Sigmoid colon (tissue), 7 donors: ENCODE data around the gene STRBP. TPM values are rescaled to one million over a fixed set of nuclear protein-coding genes. Genes with fewer than 3 reads are reported as not detected.

Experiments
- DNase-seq: peaks from one replicate; pipeline ENCODE4 v3.0.0-alpha.2; 2019
- H3K27ac ChIP-seq, 4 donors: fragments of 200-600 bp; sonication (generic); one replicate each; pipeline ENCODE4 v1.5.1; 2016 to 2019; ENCODE audit warnings: mild to moderate bottlenecking in 1 of 4
- H3K27me3 ChIP-seq, 3 donors: fragments of 200-600 bp; sonication (generic); one replicate each; pipeline ENCODE4 v1.5.1; 2019; ENCODE audit warnings: mild to moderate bottlenecking in 1 of 3
- H3K36me3 ChIP-seq, 4 donors: fragments of 200-600 bp; sonication (generic); one replicate each; pipeline ENCODE4 v1.5.1; 2016 to 2019
- H3K4me1 ChIP-seq, 4 donors: fragments of 200-600 bp; sonication (generic); one replicate each; pipeline ENCODE4 v1.5.1; 2017 to 2019
- H3K4me3 ChIP-seq, 4 donors: fragments of 200-600 bp; sonication (generic); one replicate each; pipeline ENCODE4 v1.5.1; 2017 to 2019; ENCODE audit warnings: mild to moderate bottlenecking in 2 of 4, moderate library complexity in 1 of 4
- H3K9me3 ChIP-seq, 4 donors: fragments of 200-600 bp in 3 of 4; sonication (generic) in 3 of 4; one replicate each; pipeline versions ENCODE4 v1.5.1 to v1.6.1; 2013 to 2019
- CTCF ChIP-seq, 4 experiments: fragments of 450-650 bp in 3 of 4; fragments of 200-600 bp in 1 of 4; IDR thresholded peaks; one replicate each; pipeline ENCODE4 v1.5.1; 2016 to 2019; ENCODE audit warnings: antibody characterized with exemption in 4 of 4, mild to moderate bottlenecking in 3 of 4, moderate library complexity in 2 of 4
- EP300 ChIP-seq, 4 donors: sonication (generic); formaldehyde crosslinking; IDR thresholded peaks; one replicate each; pipeline ENCODE4 v1.6.1; 2017; ENCODE audit warnings: antibody characterized with exemption in 4 of 4
- POLR2A ChIP-seq, 2 donors: fragments of 450-650 bp; IDR thresholded peaks; one replicate each; pipeline ENCODE4 v1.6.1; 2016; ENCODE audit warnings: antibody characterized with exemption in 2 of 2, mild to moderate bottlenecking in 2 of 2, moderate library complexity in 2 of 2
- POLR2AphosphoS5 ChIP-seq, 4 donors: sonication (generic); formaldehyde crosslinking; IDR thresholded peaks; one replicate each; pipeline ENCODE4 v1.6.1; 2017; ENCODE audit warnings: antibody characterized with exemption in 4 of 4
- WGBS, 2 donors: extraction: QIAGEN DNeasy Blood & Tissue Kit; methylation state at CpG; one replicate each; pipeline ENCODE4 v1.1.7; 2013; 5-methylcytosine and 5-hydroxymethylcytosine counted together
- intact Hi-C: fragments of 100-400 bp; cut with DNase I; formaldehyde crosslinking; loops from one replicate; pipeline ENCODE4 v1.15.1; 2023
- polyA plus RNA-seq, 3 donors: library from polyadenylated mRNA; stranded (reverse); fragments of 200-250 nt; gene quantifications; one replicate each; pipeline ENCODE4 v1.2.3, GENCODE V29; 2013
- total RNA-seq, 4 donors: library from RNA; depleted of rRNA; stranded (reverse); fragments of >200 nt; gene quantifications; one replicate each; pipeline ENCODE4 v1.1.0, GENCODE V29; 2016
- donor health status: healthy with polysubstance abuse.
- donor health status: Bipolar disorder and iron deficiency.
- donor health status: healthy.

Gene STRBP
- total and polyA plus RNA-seq, 7 donors = 13.3 to 32.2 (median 18.0) TPM

- Histone ChIP-seq H3K36me3 (peaks cover 0 to 37% (median 0%) of the 10 kb centered on the region in 4 donors), H3K4me3 (no peak overlapping the region), H3K27ac (no peak overlapping the region), H3K27me3 (no peaks in the 10 kb centered on the region), H3K9me3 (no peaks in the 10 kb centered on the region), H3K4me1 (no peaks in the 10 kb centered on the region)
- WGBS, 2 donors = 96 to 98% methylated on average over 4 of the region's 4 CpGs
- DNase-seq = no peak
- intact Hi-C loops = no loop called here
- no peak for TF ChIP-seq CTCF (IDR thresholded peaks at IDR 0.05)
- TF ChIP-seq POLR2AphosphoS5 (IDR thresholded peaks at IDR 0.05) = no peak
- TF ChIP-seq POLR2A (IDR thresholded peaks at IDR 0.05) = no peak
- no peak for TF ChIP-seq EP300 (IDR thresholded peaks at IDR 0.05)
Observed at GRCh38 chr9:123128591-123128990, 139.8 kb downstream of the STRBP start.

- H3K27ac ChIP-seq = no peak overlapping the region
- no peak for DNase-seq
- no peak overlapping the region for H3K4me3 ChIP-seq
- 83 to 95% methylated on average over 3 of the region's 3 CpGs for WGBS, 2 donors
- H3K4me1 ChIP-seq = no peaks in the 10 kb centered on the region
- peaks cover 0 to 35% (median 0%) of the 10 kb centered on the region in 4 donors for H3K36me3 ChIP-seq
- no peak for TF ChIP-seq CTCF (IDR thresholded peaks at IDR 0.05)
- no peak for TF ChIP-seq POLR2AphosphoS5 (IDR thresholded peaks at IDR 0.05)
- no peak for TF ChIP-seq POLR2A (IDR thresholded peaks at IDR 0.05)
- no peak for TF ChIP-seq EP300 (IDR thresholded peaks at IDR 0.05)
- no peaks in the 10 kb centered on the region for H3K9me3 ChIP-seq
- H3K27me3 ChIP-seq = no peaks in the 10 kb centered on the region
- intact Hi-C loops = no loop called here
Observed at GRCh38 chr9:123127512-123128075, 140.8 kb downstream of the STRBP start.

- TF ChIP-seq POLR2AphosphoS5 (IDR thresholded peaks at IDR 0.05) (no peak), CTCF (IDR thresholded peaks at IDR 0.05) (no peak), EP300 (IDR thresholded peaks at IDR 0.05) (no peak), POLR2A (IDR thresholded peaks at IDR 0.05) (no peak)
- DNase-seq = no peak
- H3K9me3 ChIP-seq = no peaks in the 10 kb centered on the region
- no peaks in the 10 kb centered on the region for H3K27me3 ChIP-seq
- H3K4me3 ChIP-seq = no peak overlapping the region
- peaks cover 0 to 47% (median 35%) of the 10 kb centered on the region in 4 donors for H3K4me1 ChIP-seq
- intact Hi-C loops = no loop called here
- H3K36me3 ChIP-seq = no peaks in the 10 kb centered on the region
- H3K27ac ChIP-seq = peak overlapping the region in 2 of 4 donors; percentile 61 to 63
- WGBS, 2 donors = 25 to 67% methylated on average over 3 of the region's 3 CpGs
Observed at GRCh38 chr9:123121457-123121856, 146.9 kb downstream of the STRBP start.

- no peaks in the 10 kb centered on the region for H3K9me3 ChIP-seq
- no peak overlapping the region for H3K4me3 ChIP-seq
- no peak for TF ChIP-seq CTCF (IDR thresholded peaks at IDR 0.05)
- no peak for DNase-seq
- H3K36me3 ChIP-seq = no peaks in the 10 kb centered on the region
- intact Hi-C loops = no loop called here
- H3K4me1 ChIP-seq = peaks cover 0 to 47% (median 37%) of the 10 kb centered on the region in 4 donors
- peak overlapping the region; percentile 23 to 66 (median 62) for H3K27ac ChIP-seq
- 64 to 79% methylated on average over 1 of the region's 1 CpG for WGBS, 2 donors
- H3K27me3 ChIP-seq = no peaks in the 10 kb centered on the region
Observed at GRCh38 chr9:123120953-123121352, 147.4 kb downstream of the STRBP start.

GRCh38 chr9:123120131-123120530 lies 148.3 kb downstream of the STRBP start:
- no peaks in the 10 kb centered on the region for H3K27me3 ChIP-seq
- intact Hi-C loops = no loop called here
- WGBS, 2 donors = 50 to 76% methylated on average over 5 of the region's 5 CpGs
- no peaks in the 10 kb centered on the region for H3K36me3 ChIP-seq
- H3K27ac ChIP-seq = peak overlapping the region; percentile 34 to 66 (median 62)
- no peaks in the 10 kb centered on the region for H3K9me3 ChIP-seq
- TF ChIP-seq POLR2AphosphoS5 (IDR thresholded peaks at IDR 0.05) = no peak
- TF ChIP-seq EP300 (IDR thresholded peaks at IDR 0.05) = no peak
- TF ChIP-seq CTCF (IDR thresholded peaks at IDR 0.05) = no peak
- no peak for TF ChIP-seq POLR2A (IDR thresholded peaks at IDR 0.05)
- H3K4me1 ChIP-seq = peaks cover 0 to 55% (median 45%) of the 10 kb centered on the region in 4 donors
- DNase-seq = no peak
- H3K4me3 ChIP-seq = no peak overlapping the region
